Esophagus squamous epithelium (tissue), 5 donors: ENCODE measurements around the gene KCNH1. TPM values are rescaled to one million over a fixed set of nuclear protein-coding genes. Genes with fewer than 3 reads are reported as not detected.

ENCODE experiments used
- DNase-seq: peaks from one replicate; lab custom pipeline; 2025; lab: John Stamatoyannopoulos, UW
- H3K27ac ChIP-seq, 4 donors: fragments of 200-600 bp; sonication (generic); one replicate each; pipeline ENCODE4 v1.5.1; 2016 to 2019; ENCODE audit warnings: mild to moderate bottlenecking in 1 of 4
- H3K27me3 ChIP-seq, 4 donors: fragments of 200-600 bp; sonication (generic); 1 replicate in 3 of 4; 2 replicates in 1 of 4; pipeline versions ENCODE4 v1.5.1 to v1.6.0; 2017 to 2021; ENCODE audit warnings: antibody characterized with exemption in 1 of 4
- H3K36me3 ChIP-seq, 3 donors: fragments of 200-600 bp; sonication (generic); one replicate each; pipeline ENCODE4 v1.5.1; 2016 to 2019
- H3K4me1 ChIP-seq, 3 donors: fragments of 200-600 bp; sonication (generic); one replicate each; pipeline ENCODE4 v1.5.1; 2017 to 2019
- H3K4me3 ChIP-seq, 4 donors: fragments of 200-600 bp; sonication (generic); 1 replicate in 3 of 4; 2 replicates in 1 of 4; pipeline ENCODE4 v1.5.1; 2016 to 2019; ENCODE audit warnings: mild to moderate bottlenecking in 2 of 4, moderate library complexity in 1 of 4
- H3K9me3 ChIP-seq, 3 donors: fragments of 200-600 bp; sonication (generic); one replicate each; pipeline ENCODE4 v1.5.1; 2016 to 2019
- POLR2A ChIP-seq, 4 donors: fragments of 450-650 bp; IDR thresholded peaks; one replicate each; pipeline ENCODE4 v1.6.1; 2017; ENCODE audit warnings: antibody characterized with exemption in 4 of 4, mild to moderate bottlenecking in 4 of 4, moderate library complexity in 3 of 4
- WGBS, 2 donors: methylation state at CpG; one replicate each; pipeline ENCODE4 v1.1.5; 2018; 5-methylcytosine and 5-hydroxymethylcytosine counted together
- intact Hi-C: fragments of 100-400 bp; cut with DNase I; formaldehyde crosslinking; loops from one replicate; pipeline ENCODE4 v1.15.0; 2022
- total RNA-seq, 4 donors: library from RNA; depleted of rRNA; stranded (reverse); fragments of >200 nt; gene quantifications; one replicate each; pipeline ENCODE4 v1.1.0, GENCODE V29; 2016
- TF ChIP-seq, protein P1 (sequence below), 6 experiments: fragments of 450-650 bp in 4 of 6; fragments of 200-600 bp in 2 of 6; sonication (generic) in 2 of 6; IDR thresholded peaks; one replicate each; pipeline ENCODE4 v1.5.1; 2016 to 2019; ENCODE audit warnings: antibody characterized with exemption in 6 of 6, mild to moderate bottlenecking in 4 of 6, moderate library complexity in 4 of 6
- donor health status: DM: yes; HTN: yes; CAD: no.

The KCNH1 gene
- total RNA-seq, 4 donors from 2014 or later = 0.57 to 1.0 (median 0.83) TPM; not detected in 1

DNA sequence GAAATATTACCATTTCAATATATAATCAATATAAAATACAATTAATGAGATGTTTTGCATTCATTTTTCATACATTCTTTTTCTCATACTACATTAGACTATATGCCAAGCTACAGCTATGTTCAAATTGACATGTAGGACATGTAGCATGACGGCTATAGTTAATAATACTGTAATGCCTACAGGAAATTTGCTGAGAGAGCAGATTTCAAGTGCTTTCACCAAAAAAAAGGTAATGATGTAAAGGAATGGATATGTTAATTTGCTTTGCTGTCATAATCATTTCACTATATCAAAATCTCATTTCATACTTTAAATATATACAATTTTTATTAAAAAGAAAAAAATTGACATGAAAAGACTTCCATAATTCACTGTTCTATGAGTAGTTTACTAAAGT, 215.1 kb downstream of the KCNH1 start:
- Histone ChIP-seq H3K36me3 (no peaks in the 10 kb centered on the region), H3K9me3 (no peaks in the 10 kb centered on the region), H3K4me3 (no peak overlapping the region), H3K27me3 (no peaks in the 10 kb centered on the region), H3K27ac (no peak overlapping the region), H3K4me1 (no peaks in the 10 kb centered on the region)
- intact Hi-C loops = no loop called here
- 79 to 88% methylated on average over 1 of the region's 1 CpG for WGBS, 2 donors
- DNase-seq = no peak
- TF ChIP-seq, protein P1, sequence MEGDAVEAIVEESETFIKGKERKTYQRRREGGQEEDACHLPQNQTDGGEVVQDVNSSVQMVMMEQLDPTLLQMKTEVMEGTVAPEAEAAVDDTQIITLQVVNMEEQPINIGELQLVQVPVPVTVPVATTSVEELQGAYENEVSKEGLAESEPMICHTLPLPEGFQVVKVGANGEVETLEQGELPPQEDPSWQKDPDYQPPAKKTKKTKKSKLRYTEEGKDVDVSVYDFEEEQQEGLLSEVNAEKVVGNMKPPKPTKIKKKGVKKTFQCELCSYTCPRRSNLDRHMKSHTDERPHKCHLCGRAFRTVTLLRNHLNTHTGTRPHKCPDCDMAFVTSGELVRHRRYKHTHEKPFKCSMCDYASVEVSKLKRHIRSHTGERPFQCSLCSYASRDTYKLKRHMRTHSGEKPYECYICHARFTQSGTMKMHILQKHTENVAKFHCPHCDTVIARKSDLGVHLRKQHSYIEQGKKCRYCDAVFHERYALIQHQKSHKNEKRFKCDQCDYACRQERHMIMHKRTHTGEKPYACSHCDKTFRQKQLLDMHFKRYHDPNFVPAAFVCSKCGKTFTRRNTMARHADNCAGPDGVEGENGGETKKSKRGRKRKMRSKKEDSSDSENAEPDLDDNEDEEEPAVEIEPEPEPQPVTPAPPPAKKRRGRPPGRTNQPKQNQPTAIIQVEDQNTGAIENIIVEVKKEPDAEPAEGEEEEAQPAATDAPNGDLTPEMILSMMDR (IDR thresholded peaks at IDR 0.05) = no peak
- no peak for TF ChIP-seq POLR2A (IDR thresholded peaks at IDR 0.05)

DNA sequence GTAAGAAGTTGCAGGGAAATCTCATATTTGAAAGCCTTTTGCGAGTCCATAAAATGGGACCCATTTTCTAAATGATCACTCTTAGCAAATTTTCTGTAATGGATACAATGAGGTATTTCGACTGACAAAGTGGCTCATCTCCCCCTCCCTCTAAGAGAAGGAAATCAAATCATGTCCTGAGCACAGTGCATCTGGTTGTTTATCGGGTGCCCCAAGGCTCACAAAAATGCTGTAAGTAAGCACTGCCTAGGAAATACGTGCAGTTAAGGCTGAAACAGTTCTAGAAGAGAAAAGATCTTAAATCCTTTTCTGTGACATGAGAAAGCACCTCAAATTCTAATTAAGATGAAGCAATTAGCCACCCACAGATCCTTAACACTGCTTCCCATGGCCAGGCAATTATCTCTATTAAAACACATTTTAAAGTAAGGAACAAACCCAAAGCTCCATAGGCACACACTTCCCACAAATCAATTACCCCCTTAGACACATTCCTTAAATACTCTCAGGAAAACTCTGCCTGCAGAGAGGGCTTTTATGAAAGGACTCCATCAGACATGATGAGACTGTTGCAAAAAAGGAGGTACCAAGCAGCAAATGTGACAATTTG, 216.3 kb downstream of the KCNH1 start:
- intact Hi-C loops = no loop called here
- H3K36me3 ChIP-seq = no peaks in the 10 kb centered on the region
- H3K4me3 ChIP-seq = no peak overlapping the region
- 69 to 92% methylated on average over 4 of the region's 4 CpGs for WGBS, 2 donors
- no peaks in the 10 kb centered on the region for H3K27me3 ChIP-seq
- H3K27ac ChIP-seq = no peak overlapping the region
- no peaks in the 10 kb centered on the region for H3K9me3 ChIP-seq
- DNase-seq = no peak
- no peak for TF ChIP-seq POLR2A (IDR thresholded peaks at IDR 0.05)
- TF ChIP-seq, protein P1 (IDR thresholded peaks at IDR 0.05) = no peak
- no peaks in the 10 kb centered on the region for H3K4me1 ChIP-seq

DNA sequence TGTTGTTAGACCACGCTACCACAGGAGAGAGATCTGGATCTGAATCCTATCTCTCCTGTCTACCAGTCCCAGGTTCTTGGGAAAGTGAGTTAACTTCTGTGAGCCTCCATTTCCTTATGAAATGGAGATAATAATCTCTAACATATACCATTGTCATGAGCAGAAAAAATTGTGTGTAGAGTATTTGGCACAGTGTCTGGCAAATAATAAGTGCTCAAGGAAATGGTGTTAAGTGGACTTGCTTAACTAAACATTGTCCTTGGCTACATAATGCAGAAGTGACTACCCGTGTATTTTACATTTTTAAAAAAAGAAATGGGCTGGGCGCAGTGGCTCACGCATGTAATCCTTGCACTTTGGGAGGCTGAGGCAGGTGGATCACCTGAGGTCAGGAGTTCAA, 217.4 kb downstream of the KCNH1 start:
- Histone ChIP-seq H3K36me3 (no peaks in the 10 kb centered on the region), H3K4me3 (no peak overlapping the region), H3K27ac (no peak overlapping the region), H3K27me3 (no peaks in the 10 kb centered on the region), H3K9me3 (no peaks in the 10 kb centered on the region), H3K4me1 (no peaks in the 10 kb centered on the region)
- no peak for DNase-seq
- intact Hi-C loops = no loop called here
- WGBS, 2 donors = 62 to 67% methylated on average over 4 of the region's 4 CpGs
- TF ChIP-seq, protein P1 (IDR thresholded peaks at IDR 0.05) = no peak
- no peak for TF ChIP-seq POLR2A (IDR thresholded peaks at IDR 0.05)

DNA sequence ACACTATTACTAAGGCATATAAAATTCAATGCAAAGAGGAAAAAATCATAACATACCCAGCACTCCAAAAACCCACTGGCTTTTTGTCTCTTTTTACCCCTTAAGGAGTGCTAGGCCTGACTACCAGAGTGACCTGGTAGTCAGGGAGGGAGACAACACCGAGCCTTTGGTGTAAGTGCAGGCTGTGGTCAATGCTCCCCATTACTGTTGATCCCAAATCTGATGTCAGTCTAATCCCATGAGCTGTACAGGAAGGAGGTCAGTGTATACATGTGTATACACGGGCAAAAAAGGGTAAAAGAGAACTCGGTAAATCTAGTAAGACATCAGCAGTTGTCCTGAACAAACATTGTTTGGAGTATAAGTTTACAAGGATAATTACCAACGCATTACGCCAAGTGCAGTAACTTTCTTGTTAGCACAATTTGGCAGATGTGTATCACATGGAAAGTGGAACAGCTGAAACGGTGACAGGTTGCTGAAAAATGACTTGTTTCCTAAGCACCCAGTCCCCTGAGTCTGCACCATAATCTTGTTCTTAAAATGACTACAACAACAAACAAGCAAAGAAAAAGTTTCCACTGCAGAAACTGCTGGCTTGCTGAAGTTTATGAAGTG, 217.9 kb downstream of the KCNH1 start:
- no peak for TF ChIP-seq POLR2A (IDR thresholded peaks at IDR 0.05)
- TF ChIP-seq, protein P1 (IDR thresholded peaks at IDR 0.05) = no peak
- Histone ChIP-seq H3K9me3 (no peaks in the 10 kb centered on the region), H3K27ac (no peak overlapping the region), H3K4me3 (no peak overlapping the region), H3K36me3 (no peaks in the 10 kb centered on the region), H3K4me1 (no peaks in the 10 kb centered on the region), H3K27me3 (no peaks in the 10 kb centered on the region)
- DNase-seq = no peak
- 48 to 68% methylated on average over 6 of the region's 6 CpGs for WGBS, 2 donors
- intact Hi-C loops = no loop called here

DNA sequence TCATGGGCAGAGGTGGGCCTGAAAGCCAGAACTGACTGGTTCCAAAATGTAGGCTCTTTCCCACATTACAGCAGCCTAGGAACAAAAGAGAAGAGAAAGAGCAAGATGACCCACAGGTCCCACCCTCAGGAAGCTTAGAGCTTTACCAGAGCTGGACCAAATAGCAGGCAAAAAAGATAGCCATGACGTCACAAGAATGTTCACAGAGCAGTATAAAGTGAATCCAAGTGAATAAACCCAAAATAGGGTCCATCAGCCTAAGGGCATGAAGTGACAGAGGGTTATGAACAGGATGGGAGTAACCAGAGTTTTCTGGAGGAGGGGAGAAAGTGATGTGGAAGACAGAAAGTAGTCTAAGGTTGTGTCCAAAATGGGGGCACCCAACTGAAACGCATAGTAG, 221.2 kb downstream of the KCNH1 start:
- WGBS, 2 donors = 72 to 80% methylated on average over 2 of the region's 2 CpGs

More for the DNA sequence above, 221.2 kb downstream of the KCNH1 start:
- no peak for TF ChIP-seq POLR2A (IDR thresholded peaks at IDR 0.05)
- TF ChIP-seq, protein P1 (IDR thresholded peaks at IDR 0.05) = no peak
- Histone ChIP-seq H3K36me3 (no peaks in the 10 kb centered on the region), H3K27me3 (no peaks in the 10 kb centered on the region), H3K4me1 (no peaks in the 10 kb centered on the region), H3K9me3 (no peaks in the 10 kb centered on the region), H3K4me3 (no peak overlapping the region), H3K27ac (no peak overlapping the region)
- no peak for DNase-seq
- intact Hi-C loops = no loop called here
